ENCODE measurements around the gene RAD51D.

DNA sequence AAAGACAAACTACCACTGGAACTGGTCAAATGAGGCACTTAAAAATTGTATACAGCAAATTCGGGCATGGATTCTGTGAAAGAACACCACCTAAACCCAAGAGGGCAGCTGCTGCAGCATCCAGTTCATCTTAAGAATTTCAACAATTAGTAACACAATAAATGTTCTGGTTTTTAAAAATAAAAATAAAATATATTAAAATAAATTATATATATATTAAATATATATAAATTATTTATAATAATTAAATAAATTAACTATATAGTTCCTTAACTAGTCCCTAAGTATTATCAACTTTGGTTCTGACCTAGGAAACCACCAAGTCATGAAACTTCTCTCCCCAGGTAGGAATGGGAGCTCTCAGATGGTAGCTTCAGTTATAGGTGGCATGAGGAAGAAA is 42.8 kb downstream of the RAD51D start:
- TF ChIP-seq, protein P1, sequence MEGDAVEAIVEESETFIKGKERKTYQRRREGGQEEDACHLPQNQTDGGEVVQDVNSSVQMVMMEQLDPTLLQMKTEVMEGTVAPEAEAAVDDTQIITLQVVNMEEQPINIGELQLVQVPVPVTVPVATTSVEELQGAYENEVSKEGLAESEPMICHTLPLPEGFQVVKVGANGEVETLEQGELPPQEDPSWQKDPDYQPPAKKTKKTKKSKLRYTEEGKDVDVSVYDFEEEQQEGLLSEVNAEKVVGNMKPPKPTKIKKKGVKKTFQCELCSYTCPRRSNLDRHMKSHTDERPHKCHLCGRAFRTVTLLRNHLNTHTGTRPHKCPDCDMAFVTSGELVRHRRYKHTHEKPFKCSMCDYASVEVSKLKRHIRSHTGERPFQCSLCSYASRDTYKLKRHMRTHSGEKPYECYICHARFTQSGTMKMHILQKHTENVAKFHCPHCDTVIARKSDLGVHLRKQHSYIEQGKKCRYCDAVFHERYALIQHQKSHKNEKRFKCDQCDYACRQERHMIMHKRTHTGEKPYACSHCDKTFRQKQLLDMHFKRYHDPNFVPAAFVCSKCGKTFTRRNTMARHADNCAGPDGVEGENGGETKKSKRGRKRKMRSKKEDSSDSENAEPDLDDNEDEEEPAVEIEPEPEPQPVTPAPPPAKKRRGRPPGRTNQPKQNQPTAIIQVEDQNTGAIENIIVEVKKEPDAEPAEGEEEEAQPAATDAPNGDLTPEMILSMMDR (IDR thresholded peaks at IDR 0.05; ENCODE audit: borderline replicate concordance, extremely low read depth, low read length, poor library complexity, severe bottlenecking) = no peak
- TF ChIP-seq EZH2 (IDR thresholded peaks at IDR 0.05; ENCODE audit: borderline replicate concordance, low read depth, low read length, severe bottlenecking) = no peak

Data from DND-41 (cell line).